Fibroblast of skin of scalp (primary cell): ENCODE data around the gene PRKG1.
"Not testable (repeated sequence)": the region's sequence is repeated elsewhere in the genome, so short reads cannot be mapped to it uniquely, and the experiment has no call there.

Source experiments
- DNase-seq: peaks from one replicate; pipeline ENCODE4 v3.0.0-alpha.2; 2013

The PRKG1 gene

GRCh38 chr10:51708609-51709008, 634.3 kb downstream of the PRKG1 start:
- DNase-seq: no peak

GRCh38 chr10:51709324-51709972, 635.2 kb downstream of the PRKG1 start:
- no peak for DNase-seq

- DNase-seq: no peak
These were observed 637.2 kb downstream of the PRKG1 start for GRCh38 chr10:51711519-51711891.

GRCh38 chr10:51716981-51717380, 642.7 kb downstream of the PRKG1 start:
- DNase-seq: peak; percentile 19

- peak; percentile 53 for DNase-seq
These were observed 644.6 kb downstream of the PRKG1 start for GRCh38 chr10:51718804-51719291.

- DNase-seq: no peak
These were observed 649.8 kb downstream of the PRKG1 start for GRCh38 chr10:51724038-51724437.

GRCh38 chr10:51729822-51730555, 655.7 kb downstream of the PRKG1 start:
- no peak for DNase-seq

GRCh38 chr10:51733057-51733456, 658.8 kb downstream of the PRKG1 start:
- peak; percentile 84 for DNase-seq

- DNase-seq: peak; percentile 37
These were observed 668.9 kb downstream of the PRKG1 start for GRCh38 chr10:51743146-51743545.

- DNase-seq: no peak
These were observed 670.1 kb downstream of the PRKG1 start for GRCh38 chr10:51744235-51745000.

- DNase-seq: no peak
These were observed 671.1 kb downstream of the PRKG1 start for GRCh38 chr10:51745397-51745796.

GRCh38 chr10:51747216-51747615, 672.9 kb downstream of the PRKG1 start:
- DNase-seq: no peak

- peak; percentile 4 for DNase-seq
These were observed 674.7 kb downstream of the PRKG1 start for GRCh38 chr10:51748959-51749358.

GRCh38 chr10:51758366-51758765, 684.1 kb downstream of the PRKG1 start:
- DNase-seq: no peak

- not testable (repeated sequence) for DNase-seq
These were observed 684.6 kb downstream of the PRKG1 start for GRCh38 chr10:51758838-51759237.

GRCh38 chr10:51759896-51760534, 685.7 kb downstream of the PRKG1 start:
- DNase-seq: no peak

GRCh38 chr10:51760864-51761640, 686.8 kb downstream of the PRKG1 start:
- no peak for DNase-seq

GRCh38 chr10:51763746-51764145, 689.5 kb downstream of the PRKG1 start:
- DNase-seq: no peak

- DNase-seq: no peak
These were observed 691.1 kb downstream of the PRKG1 start for GRCh38 chr10:51765284-51765971.

GRCh38 chr10:51766423-51767102, 692.3 kb downstream of the PRKG1 start:
- no peak for DNase-seq
